H1 (cell line): ENCODE measurements around the gene PHEX. TPM values are rescaled to one million over a fixed set of nuclear protein-coding genes. Genes with fewer than 3 reads are reported as not detected.
A peak's percentile ranks its signal among the peaks of the same experiment; 100 is the strongest.

ENCODE experiments used
- CTCF ChIA-PET: fragments of 300-600 bp; sonication (Branson Sonifier 250); formaldehyde crosslinking; loops from one replicate; lab custom pipeline; 2021; ENCODE audit not compliant: partially characterized antibody; lab: Charles Lee
- POLR2A ChIA-PET: fragments of 300-600 bp; sonication (Branson Sonifier 250); formaldehyde crosslinking; loops from one replicate; lab custom pipeline; 2021; ENCODE audit warnings: inconsistent platforms; ENCODE audit not compliant: partially characterized antibody; lab: Charles Lee
- DNase-seq, 2 experiments: peaks; one replicate each; pipeline versions ENCODE4 v3.0.0 to v3.0.0-alpha.2; 2010 to 2022; ENCODE audit warnings: low spot score in 2 of 2, low read depth in 1 of 2, mixed read lengths in 1 of 2
- FAIRE-seq: peaks from 2 replicates; lab custom pipeline; 2011; peaks lifted over from hg19 to GRCh38; lab: Jason Lieb, UNC
- H2AFZ ChIP-seq: 2 replicates; pipeline ENCODE4 v1.8.1; 2012; ENCODE audit warnings: low read length, inconsistent platforms
- H2AK5ac ChIP-seq: 2 replicates; pipeline ENCODE4 v1.6.1; 2013; ENCODE audit warnings: low read depth, low read length
- H2BK120ac ChIP-seq: replicated peaks from 2 replicates; pipeline ENCODE3; 2013; ENCODE audit warnings: low read depth, low read length, inconsistent platforms
- H2BK12ac ChIP-seq: 2 replicates; pipeline ENCODE4 v1.6.1; 2013; ENCODE audit warnings: low read depth, low read length
- H2BK15ac ChIP-seq: 2 replicates; pipeline ENCODE4 v1.6.1; 2013; ENCODE audit warnings: low read length
- H2BK20ac ChIP-seq: 2 replicates; pipeline ENCODE4 v1.6.1; 2013; ENCODE audit warnings: low read length
- H2BK5ac ChIP-seq: 2 replicates; pipeline ENCODE4 v1.6.1; 2013; ENCODE audit warnings: low read depth, low read length
- H3K14ac ChIP-seq: 2 replicates; pipeline ENCODE4 v1.6.1; 2013; ENCODE audit warnings: inconsistent platforms; ENCODE audit not compliant: insufficient read length
- H3K18ac ChIP-seq: 2 replicates; pipeline ENCODE4 v1.6.1; 2013; ENCODE audit warnings: low read length; ENCODE audit errors: extremely low read depth
- H3K23ac ChIP-seq: 2 replicates; pipeline ENCODE4 v1.6.1; 2013; ENCODE audit warnings: inconsistent platforms; ENCODE audit not compliant: insufficient read length
- H3K23me2 ChIP-seq: 2 replicates; pipeline ENCODE4 v1.6.1; 2013; ENCODE audit warnings: low read depth, low read length
- H3K27ac ChIP-seq: 2 replicates; pipeline ENCODE4 v1.6.1; 2011; ENCODE audit warnings: low read depth, low read length, inconsistent platforms
- H3K27me3 ChIP-seq, 4 experiments: replicated peaks in 1 of 4; 1 replicate in 1 of 4; 2 replicates in 3 of 4; pipeline versions ENCODE4 v1.6.1 to v1.8.1; 2011 to 2013; ENCODE audit warnings: low read length in 3 of 4, mild to moderate bottlenecking in 3 of 4, inconsistent platforms in 2 of 4, mixed read lengths in 2 of 4, moderate library complexity in 1 of 4; ENCODE audit not compliant: control insufficient read depth in 3 of 4, insufficient read depth in 3 of 4; ENCODE audit errors: extremely low read depth in 1 of 4
- H3K36me3 ChIP-seq, 4 experiments: 2 replicates each; pipeline versions ENCODE4 v1.6.1 to v1.8.1; 2011 to 2013; ENCODE audit warnings: mild to moderate bottlenecking in 4 of 4, low read length in 3 of 4, moderate library complexity in 2 of 4, control low read depth in 1 of 4, inconsistent platforms in 1 of 4; ENCODE audit not compliant: insufficient read depth in 4 of 4, control insufficient read depth in 2 of 4
- H3K4ac ChIP-seq: replicated peaks from 2 replicates; pipeline ENCODE3; 2013; ENCODE audit warnings: low read length, low read depth, mixed read lengths, inconsistent platforms; ENCODE audit not compliant: insufficient read length
- H3K4me1 ChIP-seq, 4 experiments: replicated peaks in 1 of 4; 1 replicate in 1 of 4; 2 replicates in 3 of 4; pipeline versions ENCODE4 v1.6.1 to v1.8.1; 2011 to 2013; ENCODE audit warnings: low read length in 3 of 4, inconsistent platforms in 2 of 4, mixed read lengths in 1 of 4; ENCODE audit not compliant: insufficient read depth in 4 of 4, control insufficient read depth in 3 of 4
- H3K4me2 ChIP-seq, 2 experiments: 2 replicates each; pipeline versions ENCODE4 v1.6.1 to v1.8.1; 2011 to 2013; ENCODE audit warnings: low read depth in 2 of 2, low read length in 2 of 2, control low read depth in 1 of 2, inconsistent platforms in 1 of 2, mild to moderate bottlenecking in 1 of 2; ENCODE audit not compliant: insufficient read depth in 1 of 2
- H3K4me3 ChIP-seq, 4 experiments: fragments of 200-600, 300-600 bp in 1 of 4; sonication (generic), shearing (Covaris generic), sonication (Bioruptor Twin) in 1 of 4; 2 replicates each; pipeline versions ENCODE4 v1.5.1 to v1.8.1; 2011 to 2016; ENCODE audit warnings: low read length in 4 of 4, low read depth in 3 of 4, control low read depth in 2 of 4, inconsistent platforms in 2 of 4, mild to moderate bottlenecking in 2 of 4, mixed read lengths in 1 of 4, moderate library complexity in 1 of 4; ENCODE audit not compliant: insufficient read depth in 2 of 4; ENCODE audit errors: extremely low read depth in 1 of 4
- H3K56ac ChIP-seq: replicated peaks from 2 replicates; pipeline ENCODE3; 2013; ENCODE audit warnings: low read depth, mild to moderate bottlenecking, mixed read lengths, low read length, inconsistent platforms; ENCODE audit not compliant: insufficient read length
- H3K79me1 ChIP-seq: 2 replicates; pipeline ENCODE4 v1.6.1; 2013; ENCODE audit warnings: low read depth, low read length, control low read depth
- H3K79me2 ChIP-seq, 2 experiments: 2 replicates each; pipeline versions ENCODE4 v1.6.1 to v1.8.1; 2012 to 2013; ENCODE audit warnings: low read length in 2 of 2, mild to moderate bottlenecking in 2 of 2, inconsistent platforms in 1 of 2; ENCODE audit not compliant: insufficient read depth in 2 of 2, control insufficient read depth in 1 of 2
- H3K9ac ChIP-seq, 4 experiments: replicated peaks in 1 of 4; 1 replicate in 1 of 4; 2 replicates in 3 of 4; pipeline versions ENCODE4 v1.6.1 to v1.8.1; 2011 to 2013; ENCODE audit warnings: low read depth in 3 of 4, low read length in 3 of 4, control low read depth in 2 of 4, mild to moderate bottlenecking in 2 of 4, moderate library complexity in 2 of 4, inconsistent platforms in 1 of 4; ENCODE audit errors: extremely low read depth in 1 of 4
- H3K9me3 ChIP-seq, 2 experiments: 2 replicates each; pipeline versions ENCODE4 v1.6.1 to v1.8.1; 2012 to 2013; ENCODE audit warnings: mild to moderate bottlenecking in 2 of 2, moderate library complexity in 2 of 2, control low read depth in 1 of 2, inconsistent platforms in 1 of 2, low read depth in 1 of 2, low read length in 1 of 2, mixed read lengths in 1 of 2; ENCODE audit not compliant: insufficient read depth in 2 of 2
- H4K20me1 ChIP-seq, 2 experiments: replicated peaks in 1 of 2; 2 replicates each; pipeline versions ENCODE3 to v1.8.1; 2011 to 2013; ENCODE audit warnings: inconsistent platforms in 2 of 2, low read length in 2 of 2, mild to moderate bottlenecking in 1 of 2; ENCODE audit not compliant: insufficient read depth in 2 of 2, control insufficient read depth in 1 of 2
- H4K5ac ChIP-seq: 2 replicates; pipeline ENCODE4 v1.6.1; 2013; ENCODE audit warnings: low read length, low read depth, mixed read lengths, inconsistent platforms; ENCODE audit not compliant: insufficient read length
- H4K8ac ChIP-seq: 2 replicates; pipeline ENCODE4 v1.8.0; 2013; ENCODE audit warnings: mild to moderate bottlenecking, moderate library complexity, low read length, inconsistent platforms; ENCODE audit not compliant: insufficient read depth; ENCODE audit errors: extremely low read depth
- H4K91ac ChIP-seq: replicated peaks from 2 replicates; pipeline ENCODE3; 2013; ENCODE audit warnings: low read length, mixed read lengths, inconsistent platforms; ENCODE audit not compliant: insufficient read length
- MAFK ChIP-seq: IDR thresholded peaks from 2 replicates; pipeline ENCODE4 v1.6.1; 2012; ENCODE audit warnings: low read depth, mild to moderate bottlenecking, improper control_type of control experiment, low read length
- POU5F1 ChIP-seq: IDR thresholded peaks from 2 replicates; pipeline ENCODE4 v1.6.1; 2011; ENCODE audit warnings: low read depth, mild to moderate bottlenecking, low read length, moderate library complexity
- WGBS, 2 experiments: shearing (Covaris generic) in 1 of 2; methylation state at CpG; one replicate each; pipeline versions ENCODE4 v1.1.6 to v1.1.7; 2013 to 2015; ENCODE audit warnings: low lambda C conversion rate in 2 of 2, mixed read lengths in 2 of 2, inconsistent platforms in 1 of 2, low coverage in 1 of 2, missing lambda C conversion rate in 1 of 2; ENCODE audit not compliant: insufficient replicate concordance in 2 of 2, insufficient coverage in 1 of 2, insufficient read length in 1 of 2; ENCODE audit errors: extremely low coverage in 1 of 2, missing lambda C conversion rate in 1 of 2; 5-methylcytosine and 5-hydroxymethylcytosine counted together
- polyA plus RNA-seq, 7 experiments: library from polyadenylated mRNA; depleted of rRNA in 3 of 7; stranded (reverse) in 5 of 7; unstranded in 2 of 7; fragments of >200 nt in 5 of 7; fragments of 200-250 nt in 2 of 7; gene quantifications; 1 replicate in 5 of 7; 2 replicates in 1 of 7; 4 replicates in 1 of 7; pipeline versions ENCODE4 v1.2.1 to v1.2.3, GENCODE V29; 2011 to 2013; ENCODE audit warnings: missing spikeins in 2 of 7, mixed read lengths in 2 of 7
- total RNA-seq: library from RNA; stranded (reverse); fragmentation: NEBNext Ultra II Directional; extraction: Animal tissue kit (Norgen Biotek cat#: 25700); gene quantifications from 2 replicates; pipeline ENCODE4 v1.2.1, GENCODE V29; 2021

PHEX gene
- total and polyA plus RNA-seq, 2 of the 8 experiments (the other 6 are each of a cell fraction or from before 2014, with no cell fraction given): 0.03 to 0.11 TPM

DNA sequence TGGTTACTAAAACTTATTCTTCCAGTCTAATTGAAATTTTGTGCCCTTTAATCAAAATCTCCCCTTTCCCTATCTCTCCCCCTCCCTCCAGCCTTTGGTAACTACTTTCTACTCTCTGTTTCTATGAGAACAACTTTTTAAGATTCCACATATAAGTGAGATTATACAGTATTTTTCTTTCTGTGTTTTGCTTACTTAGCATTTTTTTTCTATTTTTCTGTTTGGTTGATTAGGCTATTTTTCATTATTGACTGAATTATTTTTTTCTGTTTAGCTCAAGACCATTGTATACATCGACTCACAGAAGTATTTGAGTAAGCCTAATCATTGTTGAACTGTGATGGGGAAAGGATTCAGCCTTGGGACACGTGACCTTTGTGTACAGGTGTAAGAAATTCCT is 116.4 kb downstream of the PHEX start:
- H4K91ac ChIP-seq: no peak overlapping the region
- ChIA-PET POLR2A (no interaction called here), CTCF (interaction anchor here (1.1 kb wide), 1 partner anchor 13 kb away, joined by 5 read pairs; no protein-coding TSS in a partner anchor)
- no peak overlapping the region for H3K9ac ChIP-seq
- no peak overlapping the region for H2BK15ac ChIP-seq
- no peak overlapping the region for H2BK20ac ChIP-seq
- TF ChIP-seq MAFK: peak; percentile 39; the same call in 1 of the 2 replicates
- no peak for TF ChIP-seq POU5F1
- H3K18ac ChIP-seq: no peak overlapping the region
- no peaks in the 10 kb centered on the region for H3K79me2 ChIP-seq
- no peak overlapping the region for H3K4me3 ChIP-seq
- no peak overlapping the region for H3K14ac ChIP-seq
- H2AFZ ChIP-seq: no peak overlapping the region
- H2BK120ac ChIP-seq: no peak overlapping the region
- no peak overlapping the region for H3K4me2 ChIP-seq
- H3K27me3 ChIP-seq: no peaks in the 10 kb centered on the region
- no peak for DNase-seq
- no peak overlapping the region for H2BK12ac ChIP-seq
- H4K8ac ChIP-seq: no peak overlapping the region
- no peaks in the 10 kb centered on the region for H3K4me1 ChIP-seq
- no peak overlapping the region for H3K56ac ChIP-seq
- no peak overlapping the region for H3K4ac ChIP-seq
- H3K36me3 ChIP-seq: no peaks in the 10 kb centered on the region
- no peaks in the 10 kb centered on the region for H3K23me2 ChIP-seq
- no peak overlapping the region for H3K23ac ChIP-seq
- H2BK5ac ChIP-seq: no peak overlapping the region
- FAIRE-seq: no peak
- no peak overlapping the region for H3K27ac ChIP-seq
- H3K9me3 ChIP-seq: no peaks in the 10 kb centered on the region
- WGBS, 2 experiments: 93% methylated on average over 2 of the region's 2 CpGs; no CpG with 5 or more reads in 1 of the 2 experiments
- H2AK5ac ChIP-seq: no peak overlapping the region
- no peaks in the 10 kb centered on the region for H3K79me1 ChIP-seq
- H4K20me1 ChIP-seq: no peaks in the 10 kb centered on the region
- H4K5ac ChIP-seq: no peak overlapping the region
